Measurements from ENCODE around the gene SPTLC2.

SPTLC2 gene

DNA sequence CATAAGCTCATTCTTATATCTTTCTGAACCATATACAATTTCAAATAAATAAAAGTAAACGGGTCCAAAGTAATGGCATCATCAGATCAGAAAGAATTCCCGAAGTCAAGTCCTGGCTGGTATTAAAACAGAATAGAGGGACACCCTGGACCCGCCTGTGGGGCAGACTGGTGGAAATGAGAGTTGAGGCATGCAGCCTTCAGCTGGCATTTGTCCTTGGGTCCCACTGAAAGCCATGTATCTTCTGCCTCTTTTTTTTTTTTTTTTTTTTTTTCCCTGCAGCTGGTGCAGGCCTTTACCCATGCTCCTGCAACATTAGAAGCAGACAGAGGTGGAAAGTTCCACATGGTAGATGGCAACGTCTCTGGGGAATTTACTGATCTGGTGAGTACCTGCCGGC lies 148.6 kb downstream of the SPTLC2 start:
- no peak for DNase-seq (ENCODE audit: low spot score)

GRCh38 chr14:77459072-77459723 lies 157.2 kb downstream of the SPTLC2 start:
- peak; percentile 78 for DNase-seq (ENCODE audit: low spot score)

GRCh38 chr14:77458249-77458950 lies 158.0 kb downstream of the SPTLC2 start:
- peak; percentile 21 for DNase-seq (ENCODE audit: low spot score)

DNA sequence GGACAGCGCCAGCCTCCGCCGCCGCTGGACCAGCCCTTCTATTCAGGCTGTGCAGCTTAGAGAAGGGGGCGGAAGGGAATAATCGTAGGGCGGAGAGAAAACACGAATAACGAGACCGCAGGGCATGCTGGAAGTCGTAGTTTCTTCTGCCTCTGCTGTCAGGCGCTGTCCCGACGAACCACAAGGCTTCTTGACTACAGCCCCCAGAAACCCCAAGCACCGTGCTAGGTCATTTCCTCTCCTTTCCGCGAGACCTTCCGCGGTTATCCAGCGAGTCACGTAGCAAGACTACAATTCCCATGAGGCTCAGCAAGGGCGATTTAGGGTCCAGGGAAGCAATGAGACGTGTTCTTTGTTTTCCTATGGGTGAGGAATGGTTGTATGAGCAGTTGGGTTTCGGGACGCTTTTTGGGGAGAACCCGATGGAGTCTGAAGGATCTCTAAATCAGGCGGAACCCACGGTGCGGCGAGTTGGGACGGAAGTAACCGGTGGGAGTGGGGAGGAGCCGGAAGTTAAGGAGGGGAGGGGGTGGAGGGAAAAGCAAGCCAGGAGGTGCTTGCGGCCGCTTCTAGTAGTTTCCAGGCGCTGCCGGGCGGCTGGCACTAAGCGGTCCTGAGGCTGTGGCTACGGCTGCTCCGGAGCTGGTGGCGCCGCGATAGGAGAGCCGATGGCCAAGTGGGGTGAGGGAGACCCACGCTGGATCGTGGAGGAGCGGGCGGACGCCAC lies 158.8 kb downstream of the SPTLC2 start, which contains the start of the genes AHSA1 and VIPAS39:
Gene AHSA1, plus strand, starts transcription at position 572 of the 727 bp plus-strand sequence. Its CDS starts 97 bp downstream, at position 669.
Gene VIPAS39, minus strand, starts transcription at position 80 of the 727 bp plus-strand sequence. CDS start 3,499 bp downstream, outside the sequence.
- DNase-seq (ENCODE audit: low spot score) = peak; percentile 99

GRCh38 chr14:77457115-77457521 lies 159.3 kb downstream of the SPTLC2 start:
- no peak for DNase-seq (ENCODE audit: low spot score)
